22Rv1 (cell line): ENCODE data around the gene OR10G2.

Experiments used
- CTCF ChIP-seq: fragments of 450-650 bp; IDR thresholded peaks from 2 replicates; pipeline ENCODE4 v1.5.1; 2017; ENCODE audit warnings: mild to moderate bottlenecking
- ZFX ChIP-seq: fragments of 450-650 bp; IDR thresholded peaks from 2 replicates; pipeline ENCODE4 v1.6.1; 2017; ENCODE audit warnings: antibody characterized with exemption, borderline replicate concordance

- no peak for TF ChIP-seq CTCF
- no peak for TF ChIP-seq ZFX
Observed at GRCh38 chr14:21652209-21652808, 17.6 kb upstream of the OR10G2 start.
